Keratinocyte (primary cell): ENCODE data around the gene ACTG1. TPM values are rescaled to one million over a fixed set of nuclear protein-coding genes. Genes with fewer than 3 reads are reported as not detected.
"Not testable (repeated sequence)": the region's sequence is repeated elsewhere in the genome, so short reads cannot be mapped to it uniquely, and the experiment has no call there.

Experiments used
- DNase-seq: peaks from one replicate; pipeline ENCODE4 v3.0.0-alpha.2; 2011; ENCODE audit warnings: low read depth, missing footprints, low spot score
- FAIRE-seq: peaks from 2 replicates; lab custom pipeline; 2011; peaks lifted over from hg19 to GRCh38; lab: Jason Lieb, UNC
- H2AFZ ChIP-seq: 2 replicates; pipeline ENCODE4 v1.6.0; 2012; ENCODE audit warnings: low read length, control low read depth, inconsistent platforms; ENCODE audit not compliant: control insufficient read depth
- H3K27ac ChIP-seq: 2 replicates; pipeline ENCODE4 v1.5.1; 2011; ENCODE audit warnings: low read length; ENCODE audit not compliant: control insufficient read depth, insufficient read depth
- H3K27me3 ChIP-seq: 3 replicates; pipeline ENCODE4 v1.6.0; 2011; ENCODE audit warnings: low read length; ENCODE audit not compliant: control insufficient read depth, insufficient read depth; ENCODE audit errors: extremely low read depth
- H3K36me3 ChIP-seq, 2 experiments: 2 replicates in 1 of 2; 3 replicates in 1 of 2; pipeline ENCODE4 v1.5.1; 2011; ENCODE audit warnings: low read length in 2 of 2, mild to moderate bottlenecking in 1 of 2; ENCODE audit not compliant: control insufficient read depth in 2 of 2, insufficient read depth in 2 of 2; ENCODE audit errors: extremely low read depth in 1 of 2
- H3K4me1 ChIP-seq: 3 replicates; pipeline ENCODE4 v1.5.1; 2011; ENCODE audit warnings: low read length; ENCODE audit not compliant: control insufficient read depth, insufficient read depth; ENCODE audit errors: extremely low read depth
- H3K4me2 ChIP-seq: 3 replicates; pipeline ENCODE4 v1.6.0; 2011; ENCODE audit warnings: low read depth, low read length; ENCODE audit not compliant: control insufficient read depth, insufficient read depth; ENCODE audit errors: extremely low read depth
- H3K4me3 ChIP-seq, 3 experiments: fragments of 200-600 bp in 1 of 3; sonication (generic) in 1 of 3; 2 replicates in 2 of 3; 3 replicates in 1 of 3; pipeline ENCODE4 v1.5.1; 2011 to 2016; ENCODE audit warnings: low read length in 3 of 3, mild to moderate bottlenecking in 3 of 3, control low read depth in 2 of 3, inconsistent platforms in 1 of 3, low read depth in 1 of 3, mixed read lengths in 1 of 3, mixed run types in 1 of 3, moderate library complexity in 1 of 3; ENCODE audit not compliant: control insufficient read depth in 2 of 3, insufficient read depth in 2 of 3; ENCODE audit errors: extremely low read depth in 1 of 3
- H3K79me2 ChIP-seq: 2 replicates; pipeline ENCODE4 v1.6.0; 2012; ENCODE audit warnings: low read length; ENCODE audit not compliant: control insufficient read depth, insufficient read depth
- H3K9ac ChIP-seq: 3 replicates; pipeline ENCODE4 v1.6.0; 2011; ENCODE audit warnings: low read length; ENCODE audit not compliant: control insufficient read depth, insufficient read depth; ENCODE audit errors: extremely low read depth
- H3K9me1 ChIP-seq: 3 replicates; pipeline ENCODE4 v1.6.0; 2011; ENCODE audit warnings: low read length; ENCODE audit not compliant: control insufficient read depth, insufficient read depth; ENCODE audit errors: extremely low read depth
- H3K9me3 ChIP-seq: 2 replicates; pipeline ENCODE4 v1.5.1; 2012; ENCODE audit warnings: low read depth, low read length; ENCODE audit not compliant: control insufficient read depth
- H4K20me1 ChIP-seq: 3 replicates; pipeline ENCODE4 v1.6.0; 2011; ENCODE audit warnings: low read length; ENCODE audit not compliant: control insufficient read depth, insufficient read depth; ENCODE audit errors: extremely low read depth
- CTCF ChIP-seq, 3 experiments: IDR thresholded peaks in 1 of 3; conservative IDR thresholded peaks in 1 of 3; optimal IDR thresholded peaks in 1 of 3; 2 replicates in 2 of 3; 3 replicates in 1 of 3; pipeline versions ENCODE3 to v1.5.1; 2011; ENCODE audit warnings: low read length in 3 of 3, mild to moderate bottlenecking in 3 of 3, moderate library complexity in 2 of 3, control low read depth in 1 of 3, inconsistent platforms in 1 of 3; ENCODE audit not compliant: insufficient read depth in 2 of 3; ENCODE audit errors: extremely low read depth in 1 of 3
- dilution Hi-C: fragments of 300-500 bp; cut with MboI; formaldehyde crosslinking; loops from one replicate; pipeline ENCODE4 v1.7.0; 2020; ENCODE audit warnings: low sequenced_read_pairs; ENCODE audit not compliant: extremely low pct_ligation_motif_present
- polyA plus RNA-seq, 5 experiments: library from polyadenylated mRNA; depleted of rRNA in 3 of 5; stranded (reverse) in 3 of 5; stranded (forward) in 1 of 5; unstranded in 1 of 5; fragments of >200 nt; gene quantifications; 1 replicate in 1 of 5; 2 replicates in 3 of 5; 3 replicates in 1 of 5; pipeline versions ENCODE4 v1.2.1 to v1.2.3, GENCODE V29; 2011 to 2012; ENCODE audit warnings: missing spikeins in 2 of 5, low read depth in 1 of 5, low replicate concordance in 1 of 5

The ACTG1 gene
- polyA plus RNA-seq, 1 donor (not counting 4 experiments of a cell fraction or from before 2014, with no cell fraction given) = 1,867 TPM

GRCh38 chr17:81532490-81533287 lies 20.1 kb upstream of the ACTG1 start:
- peaks cover 3% of the 10 kb centered on the region for H3K4me1 ChIP-seq
- H4K20me1 ChIP-seq = peaks cover 2% of the 10 kb centered on the region
- peaks cover 56% of the 10 kb centered on the region for H3K27me3 ChIP-seq
- peaks cover 2% of the 10 kb centered on the region for H3K9me3 ChIP-seq
- no peaks in the 10 kb centered on the region for H3K9me1 ChIP-seq
- H3K9ac ChIP-seq = no peak overlapping the region
- no peak overlapping the region for H2AFZ ChIP-seq
- no peaks in the 10 kb centered on the region for H3K79me2 ChIP-seq
- no peak for TF ChIP-seq CTCF (optimal IDR thresholded peaks at IDR 0.05 in 1 of 3, IDR thresholded peaks at IDR 0.05 in 1 of 3, conservative IDR thresholded peaks at IDR 0.05 in 1 of 3; ENCODE audit: extremely low read depth in 1 of 3, insufficient read depth in 2 of 3, low read length in 3 of 3)
- no peak overlapping the region for H3K27ac ChIP-seq
- H3K4me3 ChIP-seq = no peak overlapping the region
- dilution Hi-C loops = no loop called here
- no peak overlapping the region for H3K4me2 ChIP-seq
- H3K36me3 ChIP-seq = no peaks in the 10 kb centered on the region
- DNase-seq (no peak), FAIRE-seq (no peak)

GRCh38 chr17:81531998-81532404 lies 19.4 kb upstream of the ACTG1 start:
- H3K9me3 ChIP-seq, H3K9me1 ChIP-seq, dilution Hi-C loops, H2AFZ ChIP-seq, H3K4me1 ChIP-seq, H3K79me2 ChIP-seq, DNase-seq, H3K9ac ChIP-seq, FAIRE-seq, H3K4me3 ChIP-seq, H3K36me3 ChIP-seq, H3K4me2 ChIP-seq, H3K27ac ChIP-seq, H4K20me1 ChIP-seq: not testable (repeated sequence)
- peaks cover 56% of the 10 kb centered on the region for H3K27me3 ChIP-seq

- DNase-seq, H3K9me1 ChIP-seq, H3K27ac ChIP-seq, H3K9me3 ChIP-seq, dilution Hi-C loops, H3K36me3 ChIP-seq, H3K4me1 ChIP-seq, H3K9ac ChIP-seq, FAIRE-seq, H3K4me3 ChIP-seq, H3K79me2 ChIP-seq, H2AFZ ChIP-seq, H4K20me1 ChIP-seq, H3K4me2 ChIP-seq: not testable (repeated sequence)
- peaks cover 56% of the 10 kb centered on the region for H3K27me3 ChIP-seq
These were observed 18.4 kb upstream of the ACTG1 start for GRCh38 chr17:81531013-81531412.
